Measurements from ENCODE around the gene TH. TPM values are rescaled to one million over a fixed set of nuclear protein-coding genes. Genes with fewer than 3 reads are reported as not detected.

The TH gene
- total RNA-seq, 6 donors from 2014 or later, result not detected

DNA sequence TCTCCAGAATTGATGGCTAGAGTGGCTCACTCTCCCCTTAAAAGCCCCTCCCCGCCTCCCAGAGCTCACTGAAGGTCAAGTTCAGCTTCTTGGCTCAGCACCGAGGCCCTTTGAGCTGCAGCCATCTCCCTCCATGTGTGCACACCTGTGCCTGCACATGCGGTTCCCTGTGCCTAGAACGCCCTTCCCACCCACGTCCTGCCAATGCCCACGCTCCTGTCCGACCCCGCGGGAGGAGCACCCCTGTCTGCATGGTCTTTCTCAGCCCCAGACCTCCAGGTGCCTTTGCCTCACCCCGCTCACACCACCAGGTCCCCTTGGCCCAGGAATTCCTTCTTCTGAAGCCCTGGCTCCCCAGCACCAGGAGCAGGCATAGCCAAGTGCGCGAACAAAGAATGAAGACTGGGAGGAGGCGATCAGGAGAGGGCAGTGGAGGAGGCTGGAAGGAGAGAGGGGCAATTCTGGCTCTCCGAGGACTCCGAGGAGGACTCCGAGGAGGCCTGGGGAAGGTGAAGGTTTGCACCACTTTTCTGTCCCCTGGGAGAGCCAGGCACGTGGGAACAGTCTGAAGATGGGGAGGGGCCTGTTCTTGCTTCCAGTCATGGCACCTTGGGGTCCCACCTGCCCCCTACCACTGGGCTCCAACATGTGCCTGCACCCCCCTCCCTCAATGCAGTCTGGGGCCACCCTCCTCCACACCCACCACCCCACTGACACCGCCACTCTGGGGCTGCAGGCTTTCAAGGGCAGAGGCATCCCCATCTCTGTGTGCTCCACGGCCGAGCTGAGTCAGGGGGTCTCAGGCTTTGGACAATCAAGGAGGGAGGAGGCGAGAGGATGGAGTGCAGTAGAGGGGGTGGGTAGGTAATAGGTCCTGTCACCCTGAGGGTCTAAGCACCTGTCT lies 50.1 kb downstream of the TH start:
- ATAC-seq (ENCODE audit: low FRiP score in 2 of 2) (peak in 1 of 2 donors; percentile 30), DNase-seq (no peak)
- Histone ChIP-seq H3K27me3 (peaks cover 0 to 6% (median 3%) of the 10 kb centered on the region in 4 donors), H3K4me3 (no peak overlapping the region), H3K27ac (no peak overlapping the region), H3K4me1 (peaks cover 0 to 5% (median 0%) of the 10 kb centered on the region in 4 donors), H3K9me3 (peaks cover 3 to 7% (median 6%) of the 10 kb centered on the region in 4 donors), H3K36me3 (no peaks in the 10 kb centered on the region)
- 78 to 82% methylated on average over 20 to 21 of the region's 21 CpGs for WGBS, 2 donors
- TF ChIP-seq POLR2AphosphoS5 (IDR thresholded peaks at IDR 0.05) (no peak), EP300 (IDR thresholded peaks at IDR 0.05) (no peak), POLR2A (IDR thresholded peaks at IDR 0.05) (no peak)
- TF ChIP-seq, protein P1, sequence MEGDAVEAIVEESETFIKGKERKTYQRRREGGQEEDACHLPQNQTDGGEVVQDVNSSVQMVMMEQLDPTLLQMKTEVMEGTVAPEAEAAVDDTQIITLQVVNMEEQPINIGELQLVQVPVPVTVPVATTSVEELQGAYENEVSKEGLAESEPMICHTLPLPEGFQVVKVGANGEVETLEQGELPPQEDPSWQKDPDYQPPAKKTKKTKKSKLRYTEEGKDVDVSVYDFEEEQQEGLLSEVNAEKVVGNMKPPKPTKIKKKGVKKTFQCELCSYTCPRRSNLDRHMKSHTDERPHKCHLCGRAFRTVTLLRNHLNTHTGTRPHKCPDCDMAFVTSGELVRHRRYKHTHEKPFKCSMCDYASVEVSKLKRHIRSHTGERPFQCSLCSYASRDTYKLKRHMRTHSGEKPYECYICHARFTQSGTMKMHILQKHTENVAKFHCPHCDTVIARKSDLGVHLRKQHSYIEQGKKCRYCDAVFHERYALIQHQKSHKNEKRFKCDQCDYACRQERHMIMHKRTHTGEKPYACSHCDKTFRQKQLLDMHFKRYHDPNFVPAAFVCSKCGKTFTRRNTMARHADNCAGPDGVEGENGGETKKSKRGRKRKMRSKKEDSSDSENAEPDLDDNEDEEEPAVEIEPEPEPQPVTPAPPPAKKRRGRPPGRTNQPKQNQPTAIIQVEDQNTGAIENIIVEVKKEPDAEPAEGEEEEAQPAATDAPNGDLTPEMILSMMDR (IDR thresholded peaks at IDR 0.05), result no peak

DNA sequence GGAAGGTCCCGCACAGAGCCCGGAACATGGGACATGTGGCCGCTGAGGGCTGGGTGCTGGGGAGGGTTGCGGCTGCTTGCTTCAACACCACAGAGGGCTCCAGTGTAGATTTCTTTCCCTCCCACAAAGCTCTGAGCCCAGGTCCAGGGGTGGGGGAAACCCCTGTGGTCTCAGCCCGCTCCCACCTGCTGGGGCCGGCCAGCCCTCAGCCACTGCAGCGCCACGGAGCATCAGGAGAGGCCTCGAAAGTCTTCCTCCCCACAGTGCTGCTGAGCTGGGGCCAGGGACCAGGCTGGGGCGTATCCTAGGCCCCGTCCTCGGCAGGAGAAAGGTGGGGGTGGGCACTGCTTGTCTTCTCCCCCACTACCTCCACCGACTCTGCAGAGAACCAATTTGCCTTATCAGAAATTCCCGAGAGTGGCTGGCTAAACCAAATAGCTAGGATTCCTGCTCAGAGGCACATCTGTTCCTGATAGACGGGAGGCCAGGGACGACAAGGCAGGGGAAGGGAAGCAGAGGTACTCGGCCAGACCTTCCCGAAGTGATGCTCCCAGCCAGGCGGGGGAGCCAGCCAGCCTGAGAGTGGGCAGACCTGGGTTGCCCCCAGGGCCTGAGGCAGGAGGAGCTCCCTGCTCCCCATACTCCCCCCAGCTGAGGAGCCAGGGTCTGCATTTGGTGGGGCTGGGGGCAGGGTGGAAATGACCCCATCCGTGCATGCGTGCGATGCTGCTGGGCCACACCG lies 51.1 kb downstream of the TH start:
- peak in 1 of 2 donors; percentile 57 for DNase-seq
- H3K27me3 ChIP-seq, result peaks cover 0 to 6% (median 3%) of the 10 kb centered on the region in 4 donors
- no peak overlapping the region for H3K4me3 ChIP-seq
- no peaks in the 10 kb centered on the region for H3K36me3 ChIP-seq
- peaks cover 0 to 5% (median 0%) of the 10 kb centered on the region in 4 donors for H3K4me1 ChIP-seq
- TF ChIP-seq, protein P1 (IDR thresholded peaks at IDR 0.05), result no peak
- no peak for TF ChIP-seq EP300 (IDR thresholded peaks at IDR 0.05)
- no peak for TF ChIP-seq POLR2AphosphoS5 (IDR thresholded peaks at IDR 0.05)
- no peak for TF ChIP-seq POLR2A (IDR thresholded peaks at IDR 0.05)
- no peak overlapping the region for H3K27ac ChIP-seq
- WGBS, 2 donors, result 72 to 86% methylated on average over 7 to 23 of the region's 23 CpGs
- no peak for ATAC-seq (ENCODE audit: low FRiP score in 2 of 2)
- H3K9me3 ChIP-seq, result peaks cover 3 to 10% (median 8%) of the 10 kb centered on the region in 4 donors

DNA sequence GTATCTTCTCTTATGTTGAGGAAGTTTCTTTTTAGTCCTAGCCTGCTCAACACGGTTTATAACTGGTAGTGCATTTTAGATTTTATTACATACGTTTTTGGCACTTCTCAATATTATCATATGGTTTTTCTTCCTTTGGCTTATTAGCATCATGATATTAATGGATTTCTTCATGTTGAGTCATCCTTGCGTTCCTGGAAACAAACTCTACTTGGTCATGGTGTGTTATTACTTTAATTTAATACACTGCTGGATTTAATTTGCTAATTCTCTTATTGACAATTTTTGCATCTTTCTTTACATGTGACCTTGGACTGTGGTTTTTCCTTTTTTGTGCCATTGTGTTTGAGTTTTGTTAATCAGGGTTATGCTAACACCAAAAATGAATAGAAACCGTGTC lies 52.9 kb downstream of the TH start:
- Histone ChIP-seq H3K36me3 (no peaks in the 10 kb centered on the region), H3K4me3 (no peak overlapping the region), H3K9me3 (peaks cover 3 to 10% (median 8%) of the 10 kb centered on the region in 4 donors), H3K27me3 (peaks cover 0 to 6% (median 3%) of the 10 kb centered on the region in 4 donors), H3K27ac (no peak overlapping the region), H3K4me1 (peaks cover 0 to 5% (median 0%) of the 10 kb centered on the region in 4 donors)
- TF ChIP-seq POLR2A (IDR thresholded peaks at IDR 0.05), result no peak
- TF ChIP-seq, protein P1 (IDR thresholded peaks at IDR 0.05), result no peak
- TF ChIP-seq POLR2AphosphoS5 (IDR thresholded peaks at IDR 0.05), result no peak
- no peak for TF ChIP-seq EP300 (IDR thresholded peaks at IDR 0.05)
- no peak for ATAC-seq (ENCODE audit: low FRiP score in 2 of 2)
- WGBS, 2 donors, result 88 to 92% methylated on average over 4 of the region's 4 CpGs
- no peak for DNase-seq

DNA sequence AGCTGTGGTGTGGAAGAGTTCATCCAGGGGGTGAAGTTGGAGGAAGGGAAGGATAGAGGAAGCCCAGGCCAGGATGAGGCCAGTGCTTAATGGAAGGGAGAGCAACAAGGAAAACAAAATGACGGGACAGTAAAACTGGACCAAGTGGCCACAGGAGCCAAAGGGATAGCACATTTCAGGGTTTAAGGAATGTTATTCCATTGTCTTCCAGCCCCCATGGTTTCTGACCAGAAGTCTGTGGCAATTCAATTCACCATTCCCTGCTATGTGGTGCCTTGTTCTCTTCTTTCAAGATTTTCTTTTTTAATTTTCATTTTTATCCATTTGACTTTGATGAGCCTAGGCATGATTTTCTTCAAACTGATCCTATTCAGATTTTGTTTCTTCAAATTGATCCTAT lies 54.9 kb downstream of the TH start:
- H3K27ac ChIP-seq, result no peak overlapping the region
- WGBS, 2 donors, result 90 to 92% methylated on average over 1 of the region's 1 CpG
- H3K9me3 ChIP-seq, result peaks cover 3 to 10% (median 8%) of the 10 kb centered on the region in 4 donors
- no peaks in the 10 kb centered on the region for H3K27me3 ChIP-seq
- ATAC-seq (ENCODE audit: low FRiP score in 2 of 2), result no peak
- no peaks in the 10 kb centered on the region for H3K36me3 ChIP-seq
- no peak overlapping the region for H3K4me3 ChIP-seq
- TF ChIP-seq, protein P1 (IDR thresholded peaks at IDR 0.05), result no peak
- no peak for TF ChIP-seq EP300 (IDR thresholded peaks at IDR 0.05)
- no peak for TF ChIP-seq POLR2AphosphoS5 (IDR thresholded peaks at IDR 0.05)
- no peak for TF ChIP-seq POLR2A (IDR thresholded peaks at IDR 0.05)
- no peak for DNase-seq
- no peaks in the 10 kb centered on the region for H3K4me1 ChIP-seq

Data from upper lobe of left lung (tissue), 6 donors.